OCI-LY7 (cell line): ENCODE measurements around the gene URM1. TPM values are rescaled to one million over a fixed set of nuclear protein-coding genes. Genes with fewer than 3 reads are reported as not detected.
A peak's percentile ranks its signal among the peaks of the same experiment; 100 is the strongest.

Experiments used
- BruUV-seq: library from RNA; stranded (reverse); fragments of 400-500 nt; replicated peaks from 2 replicates; lab custom pipeline; 2021; lab: Mats Ljungman, UMichigan
- CTCF ChIA-PET: fragments of 300-600 bp; sonication (Branson Sonifier 250); formaldehyde crosslinking; loops from one replicate; lab custom pipeline; 2022; ENCODE audit warnings: antibody characterized with exemption; ENCODE audit not compliant: unreplicated experiment; lab: Charles Lee
- POLR2A ChIA-PET: fragments of 300-600 bp; sonication (Branson Sonifier 250); formaldehyde crosslinking; loops from one replicate; lab custom pipeline; 2022; ENCODE audit warnings: antibody characterized with exemption; lab: Charles Lee
- DNase-seq: peaks from one replicate; pipeline ENCODE4 v3.0.0-alpha.2; 2015; ENCODE audit warnings: low spot score
- H2AFZ ChIP-seq: fragments of 200-600 bp; sonication (generic), shearing (Covaris generic); 2 replicates; pipeline ENCODE4 v1.6.1; 2014; ENCODE audit warnings: mild to moderate bottlenecking, antibody characterized with exemption, low read length, moderate library complexity
- H3K27ac ChIP-seq: fragments of 200-600 bp; sonication (generic); 2 replicates; pipeline ENCODE4 v1.5.1; 2014; ENCODE audit warnings: mixed run types, low read depth, mild to moderate bottlenecking, moderate library complexity, low read length, inconsistent platforms; ENCODE audit not compliant: poor library complexity, severe bottlenecking
- H3K36me3 ChIP-seq: fragments of 200-600 bp; sonication (generic); 2 replicates; pipeline ENCODE4 v1.6.1; 2014; ENCODE audit warnings: mild to moderate bottlenecking, antibody characterized with exemption, low read length, moderate library complexity, mixed read lengths; ENCODE audit not compliant: insufficient read depth
- H3K4me1 ChIP-seq: fragments of 200-600 bp; sonication (generic); 2 replicates; pipeline ENCODE4 v1.5.1; 2014; ENCODE audit warnings: mild to moderate bottlenecking, low read length; ENCODE audit not compliant: insufficient read depth, poor library complexity, severe bottlenecking
- H3K4me2 ChIP-seq: fragments of 200-600 bp; sonication (generic); 2 replicates; pipeline ENCODE4 v1.6.1; 2014; ENCODE audit warnings: mild to moderate bottlenecking, low read length
- H3K4me3 ChIP-seq: fragments of 200-600 bp; sonication (generic); 2 replicates; pipeline ENCODE4 v1.5.1; 2014; ENCODE audit warnings: mild to moderate bottlenecking, low read depth, low read length; ENCODE audit not compliant: poor library complexity, severe bottlenecking
- H3K79me2 ChIP-seq: fragments of 200-600 bp; sonication (generic); 2 replicates; pipeline ENCODE4 v1.6.1; 2016; ENCODE audit warnings: low read depth, mild to moderate bottlenecking, low read length, moderate library complexity, mixed read lengths; ENCODE audit not compliant: insufficient read depth
- H3K9me2 ChIP-seq: fragments of 200-600 bp; sonication (generic); 2 replicates; pipeline ENCODE4 v1.6.1; 2016; ENCODE audit warnings: mild to moderate bottlenecking, low read length, mixed read lengths; ENCODE audit not compliant: insufficient read depth
- H3K9me3 ChIP-seq: fragments of 200-600 bp; sonication (generic); 2 replicates; pipeline ENCODE4 v1.6.1; 2014; ENCODE audit warnings: mild to moderate bottlenecking, mixed run types, low read length, mixed read lengths
- H4K20me1 ChIP-seq: fragments of 200-600 bp; sonication (generic); 2 replicates; pipeline ENCODE4 v1.6.1; 2014; ENCODE audit warnings: mild to moderate bottlenecking, antibody characterized with exemption, low read length, moderate library complexity, mixed read lengths; ENCODE audit not compliant: insufficient read depth
- EZH2phosphoT487 ChIP-seq: fragments of 200-600 bp; sonication (generic); IDR thresholded peaks from 2 replicates; pipeline ENCODE4 v1.6.1; 2018; ENCODE audit warnings: low read depth, borderline replicate concordance, mild to moderate bottlenecking, mixed run types, antibody characterized with exemption, low read length, moderate library complexity, mixed read lengths
- intact Hi-C: fragments of 100-400 bp; cut with micrococcal nuclease; formaldehyde crosslinking; loops from one replicate; pipeline ENCODE4 v1.10.0; 2022; ENCODE audit not compliant: unreplicated experiment
- total RNA-seq, 2 experiments: library from RNA; depleted of rRNA in 1 of 2; stranded (reverse); fragments of >200 nt in 1 of 2; shearing (Covaris generic) in 1 of 2; gene quantifications; 2 replicates each; pipeline ENCODE4 v1.2.3, GENCODE V29; 2014 to 2022
- TF ChIP-seq, protein P1 (sequence below): fragments of 200-600 bp; sonication (generic); conservative IDR thresholded peaks from 2 replicates; pipeline ENCODE4 v1.5.1; 2014; ENCODE audit warnings: mild to moderate bottlenecking, antibody characterized with exemption, low read length, moderate library complexity, mixed read lengths

The URM1 gene
- total RNA-seq, 2 experiments from 2014 or later, result 58.5 to 60.8 TPM

DNA sequence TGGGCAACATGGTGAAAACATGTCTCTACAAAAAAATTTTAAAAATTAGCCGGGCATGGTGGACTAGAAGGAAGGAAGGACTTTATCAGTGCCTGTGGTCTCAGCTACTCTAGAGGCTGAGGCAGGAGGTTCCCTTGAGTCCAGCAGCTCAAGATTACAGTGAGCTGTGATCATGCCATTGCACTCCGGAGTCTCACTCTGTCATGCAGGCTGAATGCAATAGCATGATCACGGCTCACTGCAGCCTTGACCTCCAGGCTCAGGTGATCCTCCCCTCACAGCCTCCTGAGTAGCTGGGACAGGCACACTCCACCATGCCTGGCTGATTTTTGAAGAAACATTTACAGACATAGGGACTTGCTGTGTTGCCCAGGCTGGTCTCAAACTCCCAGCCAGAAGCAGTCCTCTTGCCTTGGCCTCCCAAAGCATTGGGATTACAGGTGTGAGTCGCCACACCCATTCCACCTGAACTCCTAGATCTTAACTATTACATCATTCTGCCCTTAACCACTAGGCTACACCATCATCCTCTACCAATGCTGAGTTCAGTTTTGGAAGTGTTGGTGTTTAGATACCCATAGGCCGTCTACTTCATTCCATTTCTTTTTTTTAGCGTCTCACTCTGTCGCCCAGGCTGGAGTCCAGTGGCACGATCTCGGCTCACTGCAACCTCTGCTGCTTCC is 2.0 kb upstream of the URM1 start:
- no peak for DNase-seq
- Histone ChIP-seq H3K9me3 (no peaks in the 10 kb centered on the region), H3K4me2 (no peak overlapping the region), H3K27ac (no peak overlapping the region), H3K79me2 (peaks cover 27% of the 10 kb centered on the region), H2AFZ (no peak overlapping the region), H3K4me1 (peaks cover 16% of the 10 kb centered on the region), H3K36me3 (peaks cover 11% of the 10 kb centered on the region), H3K9me2 (no peaks in the 10 kb centered on the region), H3K4me3 (no peak overlapping the region), H4K20me1 (no peaks in the 10 kb centered on the region)
- BruUV-seq, result no TSS peak
- intact Hi-C loops, result no loop called here
- POLR2A ChIA-PET, result no interaction called here
- TF ChIP-seq, protein P1, sequence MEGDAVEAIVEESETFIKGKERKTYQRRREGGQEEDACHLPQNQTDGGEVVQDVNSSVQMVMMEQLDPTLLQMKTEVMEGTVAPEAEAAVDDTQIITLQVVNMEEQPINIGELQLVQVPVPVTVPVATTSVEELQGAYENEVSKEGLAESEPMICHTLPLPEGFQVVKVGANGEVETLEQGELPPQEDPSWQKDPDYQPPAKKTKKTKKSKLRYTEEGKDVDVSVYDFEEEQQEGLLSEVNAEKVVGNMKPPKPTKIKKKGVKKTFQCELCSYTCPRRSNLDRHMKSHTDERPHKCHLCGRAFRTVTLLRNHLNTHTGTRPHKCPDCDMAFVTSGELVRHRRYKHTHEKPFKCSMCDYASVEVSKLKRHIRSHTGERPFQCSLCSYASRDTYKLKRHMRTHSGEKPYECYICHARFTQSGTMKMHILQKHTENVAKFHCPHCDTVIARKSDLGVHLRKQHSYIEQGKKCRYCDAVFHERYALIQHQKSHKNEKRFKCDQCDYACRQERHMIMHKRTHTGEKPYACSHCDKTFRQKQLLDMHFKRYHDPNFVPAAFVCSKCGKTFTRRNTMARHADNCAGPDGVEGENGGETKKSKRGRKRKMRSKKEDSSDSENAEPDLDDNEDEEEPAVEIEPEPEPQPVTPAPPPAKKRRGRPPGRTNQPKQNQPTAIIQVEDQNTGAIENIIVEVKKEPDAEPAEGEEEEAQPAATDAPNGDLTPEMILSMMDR, result no peak
- TF ChIP-seq EZH2phosphoT487, result no peak
- CTCF ChIA-PET, result no interaction called here

DNA sequence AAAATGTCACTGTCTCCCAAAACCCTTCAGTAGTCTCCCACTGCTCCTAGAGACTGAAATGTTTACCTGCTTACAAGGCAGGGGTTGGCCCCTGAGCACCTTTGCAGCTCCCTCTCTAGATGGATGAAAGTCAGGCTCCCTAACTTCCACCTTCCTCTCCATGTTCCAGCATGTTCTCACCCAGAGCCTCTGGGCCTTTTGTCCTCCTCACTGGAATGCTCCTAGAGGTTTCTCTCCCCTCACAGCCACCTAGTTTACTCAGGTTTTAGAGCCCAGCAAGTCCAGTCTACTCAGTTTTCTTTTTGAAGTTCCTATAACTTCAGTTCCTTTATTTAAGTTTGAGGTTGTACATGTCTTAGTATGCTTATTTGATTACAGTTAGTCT is 815 bp upstream of the URM1 start:
- BruUV-seq, result no TSS peak
- Histone ChIP-seq H3K79me2 (peaks cover 33% of the 10 kb centered on the region), H2AFZ (peak overlapping the region; percentile 93), H3K9me3 (no peaks in the 10 kb centered on the region), H3K27ac (peak overlapping the region; percentile 41), H3K4me2 (peak overlapping the region; percentile 93), H3K4me1 (peaks cover 16% of the 10 kb centered on the region), H3K4me3 (peak overlapping the region; percentile 87), H4K20me1 (no peaks in the 10 kb centered on the region), H3K9me2 (no peaks in the 10 kb centered on the region), H3K36me3 (peaks cover 19% of the 10 kb centered on the region)
- DNase-seq, result no peak
- CTCF ChIA-PET, result no interaction called here
- POLR2A ChIA-PET, result interaction anchor here (1.1 to 1.4 kb wide), 4 partner anchors 8 to 77 kb away, joined by 3 to 8 read pairs (median 4); no protein-coding TSS in a partner anchor
- intact Hi-C loops, result loop anchor here (2.0 kb wide), 3 partner anchors 30 to 86 kb away; partner anchors contain the start of genes ODF2 and SLC27A4
- no peak for TF ChIP-seq EZH2phosphoT487
- TF ChIP-seq, protein P1, result no peak
